ENCODE results near the gene REL.
"Not testable (repeated sequence)": the region's sequence is repeated elsewhere in the genome, so short reads cannot be mapped to it uniquely, and the experiment has no call there.

REL gene

DNA sequence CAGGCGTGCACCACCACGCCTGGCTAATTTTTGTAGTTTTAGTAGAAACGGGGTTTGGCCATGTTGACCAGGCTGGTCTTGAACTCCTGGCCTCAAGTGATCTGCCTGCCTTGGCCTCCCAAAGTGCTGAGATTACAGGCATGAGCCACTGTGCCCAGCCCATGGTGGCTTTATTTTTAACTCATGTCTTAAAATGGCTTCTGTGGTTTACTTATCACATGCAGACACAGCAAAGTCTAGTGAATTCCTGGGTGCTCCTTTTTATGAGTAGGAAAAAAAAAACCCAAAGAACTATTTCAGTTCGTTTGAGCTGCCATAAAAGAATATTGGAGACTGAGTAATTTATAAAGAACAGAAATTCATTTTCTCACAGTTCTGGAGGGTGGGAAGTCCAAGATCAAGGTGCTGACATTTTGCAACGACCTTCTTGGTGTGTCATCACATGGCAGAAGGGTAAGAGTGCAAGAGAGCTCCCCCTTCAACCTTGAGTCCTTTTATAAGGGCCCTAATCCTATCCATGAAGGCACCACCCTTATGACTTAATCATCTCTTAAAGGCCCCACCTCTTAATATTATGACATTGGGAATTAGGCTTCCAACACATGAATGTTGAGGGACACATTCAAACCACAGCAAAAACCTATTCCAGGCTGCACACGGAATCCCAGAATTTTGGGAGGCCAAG lies 12.6 kb upstream of the REL start:
- no peak for DNase-seq

DNA sequence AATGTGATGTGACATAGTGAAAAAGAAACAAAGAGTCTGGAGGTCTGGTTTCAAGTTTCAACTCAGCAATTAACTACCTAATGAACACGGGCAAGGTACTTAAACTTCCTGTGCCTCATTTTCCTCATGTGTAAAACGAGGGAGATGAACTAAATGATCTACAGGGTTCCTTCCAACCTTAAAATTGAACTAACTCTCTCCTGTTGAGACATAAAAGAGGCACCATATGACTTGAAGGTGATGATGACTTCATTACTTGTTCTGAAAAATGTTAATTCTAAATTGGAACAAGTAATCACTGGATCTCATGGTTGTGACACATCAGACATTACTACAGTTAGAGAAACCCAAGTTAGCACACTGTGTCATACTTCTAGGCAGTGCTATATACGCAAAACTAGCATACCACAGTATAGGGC lies 8.9 kb upstream of the REL start:
- DNase-seq, result no peak

DNA sequence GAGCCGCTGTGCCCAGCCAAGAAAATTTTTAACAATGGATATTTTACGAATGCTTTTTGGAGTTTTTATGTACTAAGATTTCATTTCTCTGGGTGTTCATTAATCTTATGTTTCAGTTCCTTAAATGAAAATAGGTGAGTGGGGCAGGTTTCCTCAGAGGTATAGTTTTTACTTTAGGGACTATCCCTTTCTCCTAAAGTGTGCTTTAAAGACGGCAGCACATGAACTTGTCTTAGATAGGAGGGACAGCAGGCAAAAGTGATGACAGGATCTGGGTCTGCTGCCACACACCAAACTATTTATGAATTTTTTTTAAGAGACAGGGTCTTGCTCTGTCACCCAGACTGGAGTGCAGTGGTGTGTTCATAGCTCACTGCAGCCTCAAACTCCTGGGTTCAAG lies 8.0 kb upstream of the REL start:
- DNase-seq, result no peak

DNA sequence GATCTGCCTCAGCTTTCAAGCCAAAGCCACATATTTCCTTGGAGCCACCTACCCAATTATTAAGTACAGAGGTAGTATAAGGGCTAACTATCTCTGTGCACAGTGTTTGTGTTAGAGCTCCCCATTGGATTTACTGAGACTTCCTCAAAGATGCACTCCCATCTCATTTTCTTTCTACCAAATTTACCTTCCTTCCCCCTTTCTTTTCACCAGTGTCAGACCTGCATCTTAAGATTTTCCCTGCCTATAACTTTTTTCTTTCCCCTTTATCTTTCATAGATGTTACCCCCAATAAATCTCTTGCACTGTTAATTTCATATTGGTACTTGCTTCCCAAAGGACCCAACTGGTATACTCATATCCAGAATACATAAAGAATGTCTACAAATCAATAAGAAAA lies 5.9 kb upstream of the REL start:
- no peak for DNase-seq

DNA sequence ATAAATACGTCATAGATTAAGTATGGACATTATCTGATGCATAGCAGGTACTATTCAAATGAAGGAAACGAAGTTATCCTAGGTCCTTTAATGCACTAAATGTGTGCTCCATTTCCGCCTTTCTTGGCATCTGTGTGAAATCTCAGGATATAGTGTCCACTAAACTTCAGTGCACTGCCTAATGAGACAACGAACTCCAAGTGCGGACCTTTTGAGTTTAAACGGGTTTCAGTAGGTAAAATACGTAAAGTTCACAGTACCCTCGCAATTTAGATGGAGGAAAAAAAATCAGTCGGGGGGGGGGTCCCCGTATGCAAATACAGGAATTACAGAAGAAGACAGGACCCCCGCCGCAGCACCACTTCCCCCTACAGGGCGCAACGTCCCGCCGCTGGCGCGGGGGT lies 729 bp upstream of the REL start:
- DNase-seq, result no peak

DNA sequence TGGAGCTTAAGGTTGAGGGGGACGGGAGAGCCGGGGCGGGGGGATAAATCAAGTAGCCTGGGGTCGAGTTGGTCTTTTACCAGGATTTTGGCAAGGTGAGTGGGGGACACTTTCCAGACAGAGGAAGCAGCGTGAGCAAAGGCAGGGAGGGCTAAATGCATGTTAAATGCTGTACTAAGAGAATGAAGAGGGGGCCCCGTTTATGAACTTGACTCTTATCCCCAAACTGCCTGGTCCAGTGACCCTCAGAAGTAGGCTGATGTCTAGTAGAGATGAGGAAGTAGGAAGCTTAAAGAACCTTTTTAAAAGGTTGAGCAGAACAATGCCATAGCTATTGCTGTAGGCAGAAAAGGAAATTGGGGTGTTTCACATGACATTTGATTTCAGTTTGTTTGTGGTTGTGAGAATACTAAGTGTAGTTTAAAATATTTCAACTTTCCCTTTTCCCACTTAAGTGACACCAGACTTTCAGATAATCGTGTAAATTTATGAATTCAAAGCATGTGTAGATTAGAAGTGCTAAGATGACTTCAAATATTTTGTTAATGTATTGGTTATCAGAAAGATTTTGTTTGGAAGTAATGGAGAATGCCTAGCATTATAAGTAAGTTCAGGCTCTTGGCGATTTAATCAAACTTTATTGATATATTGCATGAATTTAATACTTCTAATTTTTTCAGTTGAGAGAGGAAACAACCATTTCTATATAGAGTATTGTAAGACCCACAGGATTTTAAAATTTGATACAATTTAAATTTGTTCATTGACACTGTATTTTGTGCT lies 1.8 kb downstream of the REL start:
- no peak for DNase-seq

DNA sequence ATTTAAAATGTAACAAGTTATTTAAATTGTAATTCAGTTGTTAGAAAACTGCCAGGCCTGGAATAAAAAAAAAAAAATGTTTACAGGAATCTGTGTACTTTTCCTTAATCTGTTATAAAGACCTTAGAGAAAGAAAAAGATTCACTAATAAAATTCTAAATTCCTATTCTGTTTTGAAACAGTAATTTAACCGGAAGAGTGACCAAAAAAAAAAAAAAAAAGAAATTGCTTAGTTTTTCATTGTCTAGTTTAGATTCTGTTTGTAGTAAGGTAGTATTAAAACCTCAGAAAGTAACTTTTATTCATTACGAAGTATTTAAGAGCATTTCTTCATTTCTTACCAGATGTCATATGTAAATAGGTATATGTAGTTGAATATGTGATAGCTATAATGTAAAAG lies 2.5 kb downstream of the REL start:
- DNase-seq, result no peak

DNA sequence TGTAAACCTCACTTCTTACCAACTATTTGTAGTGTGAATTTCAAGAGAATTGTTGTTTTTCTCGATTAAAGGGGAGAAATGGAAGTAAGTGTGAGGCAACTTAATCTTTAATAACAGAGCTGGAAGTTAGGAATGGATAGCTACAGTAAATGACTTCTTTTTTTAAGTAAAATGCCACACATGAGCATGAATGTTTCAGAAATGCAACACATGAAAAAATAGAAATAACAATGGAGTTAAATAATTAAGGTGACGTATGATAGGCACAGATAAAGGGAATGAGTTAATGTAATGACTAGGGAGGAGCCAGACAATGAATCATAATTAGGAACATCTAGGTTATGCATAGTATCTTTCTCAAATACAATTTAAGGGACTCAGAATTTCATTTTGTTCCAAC lies 3.4 kb downstream of the REL start:
- no peak for DNase-seq

DNA sequence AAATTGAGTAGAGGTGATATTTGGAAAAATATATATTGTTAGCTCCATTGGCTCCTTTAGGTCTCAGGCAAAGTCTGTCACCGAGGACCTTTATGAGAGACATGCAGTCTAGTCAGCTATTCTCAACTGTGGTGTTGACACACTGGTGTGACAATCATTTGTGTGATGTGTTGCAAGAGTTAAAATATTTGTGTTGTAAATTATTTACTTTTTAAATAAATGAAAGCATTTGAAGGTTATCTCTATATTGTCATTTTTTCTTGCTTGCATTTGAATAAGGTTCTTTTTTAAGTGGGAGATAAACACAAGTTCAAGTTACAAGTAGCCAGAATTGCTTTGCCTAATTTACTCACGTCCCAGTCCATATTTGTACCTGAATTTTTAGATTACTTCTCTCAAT lies 4.3 kb downstream of the REL start:
- DNase-seq, result no peak

DNA sequence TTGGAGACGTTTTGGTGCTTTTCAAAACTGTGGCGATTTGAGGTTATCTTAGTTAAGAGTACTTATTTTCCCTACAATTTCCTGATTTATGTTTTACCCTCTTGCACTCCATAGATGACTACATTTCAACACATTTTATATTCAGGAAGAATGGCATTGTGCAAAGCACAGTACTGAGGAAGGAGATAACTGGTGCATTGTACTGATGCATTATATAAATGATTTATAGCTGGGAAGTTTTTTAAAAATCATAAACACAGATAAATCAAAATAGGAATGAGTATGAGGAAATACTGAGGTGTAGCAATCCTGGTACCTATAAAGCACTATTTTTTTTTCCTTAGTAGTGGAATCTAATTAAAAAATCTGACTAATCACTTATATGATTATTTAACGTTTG lies 5.6 kb downstream of the REL start:
- no peak for DNase-seq

DNA sequence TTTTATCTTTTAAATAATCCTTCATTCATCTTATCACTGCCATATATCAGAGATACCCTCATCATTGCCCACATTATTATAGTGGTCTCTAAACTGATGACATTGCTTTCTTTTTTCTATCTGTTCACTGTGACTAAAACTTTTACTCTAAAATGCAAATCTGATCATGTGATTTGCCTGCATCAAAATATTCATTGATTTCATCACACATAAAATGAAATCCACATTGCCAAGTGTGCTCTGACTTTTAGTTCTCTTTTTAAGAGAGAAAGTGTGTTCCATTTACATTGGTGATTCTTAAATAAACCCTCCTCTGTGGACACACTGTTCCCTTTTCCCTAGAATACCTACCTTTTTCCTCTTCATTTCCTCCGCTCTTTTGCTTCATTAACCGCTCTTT lies 7.5 kb downstream of the REL start:
- no peak for DNase-seq

DNA sequence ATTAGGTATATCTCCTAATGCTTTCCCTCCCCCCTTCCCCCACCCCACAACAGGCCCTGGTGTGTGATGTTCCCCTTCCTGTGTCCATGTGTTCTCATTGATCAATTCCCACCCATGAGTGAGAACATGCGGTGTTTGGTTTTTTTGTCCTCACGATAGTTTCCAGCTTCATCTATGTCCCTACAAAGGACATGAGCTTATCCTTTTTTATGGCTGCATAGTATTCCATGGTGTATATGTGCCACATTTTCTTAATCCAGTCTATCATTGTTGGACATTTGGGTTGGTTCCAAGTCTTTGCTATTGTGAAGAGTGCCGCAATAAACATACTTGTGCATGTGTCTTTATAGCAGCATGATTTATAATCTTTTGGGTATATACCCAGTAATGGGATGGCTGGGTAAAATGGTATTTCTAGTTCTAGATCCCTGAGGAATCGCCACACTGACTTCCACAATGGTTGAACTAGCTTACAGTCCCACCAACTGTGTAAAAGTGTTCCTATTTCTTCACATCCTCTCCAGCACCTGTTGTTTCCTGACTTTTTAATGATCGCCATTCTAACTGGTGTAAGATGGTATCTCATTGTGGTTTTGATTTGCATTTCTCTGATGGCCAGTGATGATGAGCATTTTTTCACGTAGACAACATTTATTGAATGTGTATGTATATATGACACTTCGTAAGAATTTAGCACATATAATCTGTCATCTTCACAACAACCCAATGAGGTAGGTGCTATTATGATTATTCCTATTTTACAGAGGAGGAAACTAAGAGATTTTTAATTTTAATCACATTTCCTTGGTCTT lies 8.4 kb downstream of the REL start:
- not testable (repeated sequence) for DNase-seq

DNA sequence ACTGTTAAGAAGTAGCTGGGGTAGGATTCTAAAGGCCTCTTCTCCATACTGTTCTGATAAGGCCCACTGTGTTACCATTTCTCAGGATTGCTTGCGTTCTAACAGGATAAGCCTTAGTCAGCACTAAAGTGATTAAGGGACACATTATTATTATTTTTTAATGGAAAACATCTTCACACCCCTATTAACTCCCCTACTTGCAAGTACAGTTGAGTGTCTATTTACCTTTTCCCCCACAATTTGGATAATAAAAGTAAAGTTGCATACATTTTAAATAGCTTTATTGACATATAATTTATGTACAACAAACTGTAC lies 9.0 kb downstream of the REL start:
- DNase-seq, result no peak

DNA sequence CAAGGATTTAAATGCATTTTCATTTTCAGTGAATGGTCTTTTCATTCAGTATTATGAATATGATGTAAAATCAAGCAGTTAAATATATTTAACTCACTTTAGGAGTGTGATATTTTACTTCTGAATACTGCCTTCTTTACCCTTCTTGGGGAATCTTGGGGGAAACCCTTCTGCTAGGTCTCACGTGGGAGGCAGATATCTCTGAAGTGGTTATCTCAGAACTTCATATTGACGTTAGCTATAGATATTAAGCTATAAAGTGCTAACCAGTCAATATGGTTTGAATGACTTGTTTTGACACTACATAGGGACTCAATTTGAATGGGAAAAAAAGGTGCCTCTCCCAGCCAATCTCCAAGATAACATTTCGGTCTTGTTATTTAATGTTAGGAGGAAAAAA lies 9.8 kb downstream of the REL start:
- DNase-seq, result no peak

DNA sequence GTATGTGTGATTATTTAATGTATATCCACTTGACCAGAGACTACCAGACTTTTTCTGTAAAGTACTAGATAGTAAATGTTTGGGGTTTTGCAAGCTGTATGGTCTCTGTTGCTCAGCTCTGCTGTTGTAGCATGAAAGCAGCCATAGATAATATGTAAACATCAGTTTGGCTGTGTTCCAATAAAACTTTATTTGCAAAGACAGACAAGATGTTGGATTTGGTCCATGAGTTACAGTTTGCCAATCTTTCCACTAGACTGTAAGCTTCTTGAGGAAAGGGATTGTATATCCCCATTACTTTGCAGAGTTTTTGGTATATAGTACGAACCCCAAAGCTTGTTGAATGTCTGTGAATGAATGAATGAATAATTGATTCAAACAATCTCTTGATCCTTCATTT lies 17.2 kb downstream of the REL start:
- no peak for DNase-seq

DNA sequence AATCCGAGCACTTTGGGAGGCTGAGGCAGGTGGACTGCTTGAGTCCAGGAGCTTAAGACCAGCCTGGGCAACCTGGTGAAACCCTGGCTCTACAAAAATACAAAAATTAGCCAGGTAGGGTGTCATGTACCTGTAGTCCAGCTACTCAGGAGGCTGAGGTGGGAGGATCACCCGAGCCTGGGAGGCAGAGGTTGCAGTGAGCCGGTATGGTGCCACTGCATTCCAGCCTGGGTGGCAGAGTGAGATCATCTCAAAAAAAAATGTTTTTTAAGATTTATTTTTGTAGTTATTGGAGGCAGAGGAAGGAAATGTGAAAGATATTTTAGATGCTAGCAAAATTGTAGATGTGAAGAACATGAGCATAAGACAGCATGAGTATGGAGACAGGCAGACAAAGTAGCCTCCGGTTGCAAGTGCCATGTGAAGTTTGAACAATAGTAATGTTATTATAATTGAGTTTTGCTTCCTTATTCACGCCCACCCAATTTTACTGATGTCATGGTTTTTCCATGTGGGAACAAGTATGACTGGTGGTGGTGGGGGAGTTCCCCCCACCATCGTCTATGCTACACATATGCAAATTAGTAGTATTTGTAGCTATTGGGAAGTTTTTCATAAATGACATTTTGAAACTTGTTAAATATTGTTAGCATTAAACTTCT lies 18.0 kb downstream of the REL start:
- DNase-seq, result no peak

DNA sequence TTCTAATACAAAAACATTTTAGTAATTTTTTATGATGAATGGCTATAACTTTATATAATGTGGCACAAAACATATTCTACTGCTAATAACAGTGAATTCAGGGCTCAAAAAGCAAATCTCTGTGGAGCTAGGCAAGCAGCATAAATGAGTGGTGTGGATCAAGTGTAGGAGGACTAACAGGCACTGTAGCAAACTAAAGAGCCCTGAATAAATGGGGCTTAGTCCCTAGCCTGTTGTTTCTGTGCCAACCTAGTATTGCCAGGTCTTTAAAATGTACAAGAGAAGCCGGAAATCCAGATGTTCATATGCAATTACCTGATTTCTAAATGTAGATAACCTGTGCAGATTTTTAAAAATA lies 18.5 kb downstream of the REL start:
- no peak for DNase-seq

DNA sequence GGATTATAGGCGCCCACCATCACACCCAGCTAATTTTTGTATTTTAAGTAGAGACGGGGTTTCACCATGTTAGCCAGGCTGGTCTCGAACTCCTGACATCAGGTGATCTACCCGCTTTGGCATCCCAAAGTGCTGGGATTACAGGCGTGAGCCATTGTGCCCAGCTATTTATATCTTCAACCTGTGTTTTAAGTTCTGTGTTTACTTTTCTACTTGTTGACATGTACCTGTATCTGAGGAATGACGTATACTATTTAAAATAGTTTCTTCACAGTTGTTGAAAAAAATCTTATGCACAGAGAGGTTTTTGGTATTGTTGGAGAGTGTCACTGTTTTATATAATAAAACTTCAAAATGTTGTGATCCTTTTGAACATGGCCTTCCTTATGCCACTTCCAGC lies 19.9 kb downstream of the REL start:
- DNase-seq, result not testable (repeated sequence)

DNA sequence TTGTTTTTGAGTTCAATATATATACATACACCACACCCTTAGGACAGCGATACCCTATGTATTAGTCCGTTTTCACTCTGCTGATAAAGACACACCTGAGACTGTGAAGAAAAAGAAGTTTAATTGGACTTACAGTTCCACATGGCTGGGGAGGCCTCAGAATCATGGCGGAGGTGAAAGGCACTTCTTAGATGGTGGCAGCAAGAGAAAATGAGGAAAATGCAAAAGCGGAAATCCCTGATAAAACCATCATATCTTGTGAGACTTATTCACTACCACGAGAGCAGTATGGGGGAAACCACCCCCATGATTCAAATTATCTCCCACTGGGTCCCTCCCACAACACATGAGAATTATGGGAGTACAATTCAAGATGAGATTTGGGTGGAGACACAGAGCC lies 24.5 kb downstream of the REL start:
- not testable (repeated sequence) for DNase-seq

DNA sequence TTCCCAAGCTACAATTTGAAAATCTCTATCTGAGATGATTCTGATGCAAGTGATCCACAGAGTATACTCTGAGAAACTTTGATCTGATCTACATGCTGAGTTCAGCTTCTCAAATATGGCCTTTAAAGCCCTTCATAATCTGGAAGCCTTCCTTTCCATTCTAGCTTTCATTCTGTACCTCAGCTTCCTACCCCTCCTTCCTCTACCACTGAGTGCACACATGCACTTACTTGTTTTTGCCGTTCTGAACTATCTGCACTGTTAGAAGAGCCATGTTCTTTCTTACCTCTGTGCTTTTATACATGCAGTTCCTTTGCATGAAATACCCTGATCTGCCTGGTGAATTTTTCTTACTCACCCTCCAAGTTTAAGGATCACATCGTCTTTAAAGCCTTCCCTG lies 25.0 kb downstream of the REL start:
- DNase-seq, result no peak

DNA sequence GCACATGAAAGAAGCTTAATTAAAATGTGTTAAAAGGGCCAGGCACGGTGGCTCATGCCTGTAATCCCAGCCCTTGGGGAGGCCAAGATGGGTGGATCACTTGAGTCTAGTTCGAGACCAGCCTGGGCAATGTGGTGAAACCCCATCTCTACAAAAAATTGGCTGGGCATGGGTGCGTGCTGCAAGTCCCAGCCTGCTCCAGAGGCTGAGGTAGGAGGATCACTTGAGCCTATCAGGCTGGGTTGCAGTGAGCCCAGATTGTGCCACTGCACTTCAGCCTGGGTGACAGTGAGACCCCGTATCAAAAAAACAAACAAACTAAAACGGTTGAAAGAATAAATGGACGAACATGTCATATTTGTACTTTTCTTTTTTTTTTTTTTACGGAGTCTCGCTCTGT lies 26.0 kb downstream of the REL start:
- DNase-seq, result no peak

DNA sequence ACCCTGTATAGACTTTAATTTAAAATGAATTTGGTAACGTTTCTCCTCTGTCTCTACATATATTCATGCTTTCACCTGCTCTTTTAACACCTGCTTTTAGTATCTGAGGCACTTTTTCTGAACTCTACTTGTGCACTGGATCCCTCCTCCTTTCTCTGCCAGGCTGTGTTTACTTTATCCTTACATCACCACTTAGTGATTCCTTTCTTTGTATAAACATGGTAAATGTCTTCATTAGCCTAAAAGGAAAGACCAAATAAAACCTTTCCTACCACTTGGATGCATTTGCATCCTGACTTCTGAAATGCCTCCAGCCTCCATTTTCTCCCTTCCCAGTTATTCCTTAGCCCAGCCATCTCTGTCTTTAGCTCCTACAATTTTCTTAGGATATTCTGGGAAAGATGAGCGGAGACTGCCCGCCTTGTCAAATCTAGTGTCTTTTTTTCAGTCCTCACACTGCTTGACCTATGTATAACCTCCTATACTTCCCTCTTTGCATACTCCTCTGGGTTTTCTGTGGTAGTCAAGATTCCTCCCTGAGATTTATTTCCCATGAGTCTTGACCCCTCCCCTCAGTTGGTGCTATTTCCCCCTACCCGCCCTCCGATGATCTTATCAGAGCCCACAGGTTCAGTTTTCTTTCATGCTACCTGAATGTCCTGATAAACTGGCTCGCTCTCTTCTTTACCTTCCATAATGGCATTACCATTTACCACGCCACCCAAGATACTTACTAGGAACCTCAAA lies 44.8 kb downstream of the REL start:
- DNase-seq, result no peak
